ENCODE data around the gene USP54. TPM values are rescaled to one million over a fixed set of nuclear protein-coding genes. Genes with fewer than 3 reads are reported as not detected.

USP54 gene
- total and polyA plus RNA-seq, 2 of the 13 experiments (the other 11 are each of a cell fraction or from before 2014, with no cell fraction given): 18.1 to 25.0 TPM

GRCh38 chr10:73625884-73626752, 35.0 kb upstream of the USP54 start (continued):
- TF ChIP-seq ZHX2 (IDR thresholded peaks at IDR 0.05; ENCODE audit: low read depth) (peak; percentile 91), ZHX2 (CRISPR knock-in tag; IDR thresholded peaks at IDR 0.05; ENCODE audit: borderline replicate concordance) (no peak), ZFP36L1 (CRISPR knock-in tag; IDR thresholded peaks at IDR 0.05) (no peak), CENPT (CRISPR knock-in tag; IDR thresholded peaks at IDR 0.05; ENCODE audit: low read depth) (no peak), ZNF207 (IDR thresholded peaks at IDR 0.05; ENCODE audit: borderline replicate concordance) (no peak), ZNF766 (CRISPR knock-in tag; IDR thresholded peaks at IDR 0.05; ENCODE audit: borderline replicate concordance) (no peak; the same call in 1 of the 2 replicates), ISL2 (CRISPR knock-in tag; IDR thresholded peaks at IDR 0.05) (no peak), PRDM15 (CRISPR knock-in tag; IDR thresholded peaks at IDR 0.05) (no peak), ZNF276 (CRISPR knock-in tag; IDR thresholded peaks at IDR 0.05; ENCODE audit: low read depth) (no peak), ZSCAN21 (CRISPR knock-in tag; IDR thresholded peaks at IDR 0.05; ENCODE audit: borderline replicate concordance) (no peak), JUN (CRISPR knock-in tag; IDR thresholded peaks at IDR 0.05) (0 out of 2 replicates have a peak, but pooled peaks have one; percentile 57), ARHGAP35 (CRISPR knock-in tag; IDR thresholded peaks at IDR 0.05; ENCODE audit: borderline replicate concordance) (no peak), SP2 (CRISPR knock-in tag; IDR thresholded peaks at IDR 0.05) (no peak; the same call in 1 of the 2 replicates), ESRRA (CRISPR knock-in tag; IDR thresholded peaks at IDR 0.05; ENCODE audit: low read depth) (no peak), EZH2 (conservative IDR thresholded peaks at IDR 0.05; ENCODE audit: low read depth, low read length) (no peak), JUND (CRISPR knock-in tag; IDR thresholded peaks at IDR 0.05) (no peak)
